HG02763 (cell line): ENCODE measurements around the gene PRRT3.
A peak's percentile ranks its signal among the peaks of the same experiment; 100 is the strongest.
"Not testable (repeated sequence)": the region's sequence is repeated elsewhere in the genome, so short reads cannot be mapped to it uniquely, and the experiment has no call there.

Experiments
- ATAC-seq: cut with Tn5 transposase; IDR thresholded peaks from one replicate; pipeline ENCODE4 v1.9.1; 2021; ENCODE audit warnings: mild to moderate bottlenecking, moderate library complexity; ENCODE audit not compliant: unreplicated experiment

The PRRT3 gene

GRCh38 chr3:9947025-9947995 is 4.9 kb downstream of the PRRT3 start:
- no peak for ATAC-seq

GRCh38 chr3:9946112-9947024 is 5.8 kb downstream of the PRRT3 start:
- ATAC-seq: no peak

GRCh38 chr3:9945358-9945757 is 6.8 kb downstream of the PRRT3 start:
- no peak for ATAC-seq

- no peak for ATAC-seq
Observed at GRCh38 chr3:9944271-9944670, 7.9 kb downstream of the PRRT3 start.

DNA sequence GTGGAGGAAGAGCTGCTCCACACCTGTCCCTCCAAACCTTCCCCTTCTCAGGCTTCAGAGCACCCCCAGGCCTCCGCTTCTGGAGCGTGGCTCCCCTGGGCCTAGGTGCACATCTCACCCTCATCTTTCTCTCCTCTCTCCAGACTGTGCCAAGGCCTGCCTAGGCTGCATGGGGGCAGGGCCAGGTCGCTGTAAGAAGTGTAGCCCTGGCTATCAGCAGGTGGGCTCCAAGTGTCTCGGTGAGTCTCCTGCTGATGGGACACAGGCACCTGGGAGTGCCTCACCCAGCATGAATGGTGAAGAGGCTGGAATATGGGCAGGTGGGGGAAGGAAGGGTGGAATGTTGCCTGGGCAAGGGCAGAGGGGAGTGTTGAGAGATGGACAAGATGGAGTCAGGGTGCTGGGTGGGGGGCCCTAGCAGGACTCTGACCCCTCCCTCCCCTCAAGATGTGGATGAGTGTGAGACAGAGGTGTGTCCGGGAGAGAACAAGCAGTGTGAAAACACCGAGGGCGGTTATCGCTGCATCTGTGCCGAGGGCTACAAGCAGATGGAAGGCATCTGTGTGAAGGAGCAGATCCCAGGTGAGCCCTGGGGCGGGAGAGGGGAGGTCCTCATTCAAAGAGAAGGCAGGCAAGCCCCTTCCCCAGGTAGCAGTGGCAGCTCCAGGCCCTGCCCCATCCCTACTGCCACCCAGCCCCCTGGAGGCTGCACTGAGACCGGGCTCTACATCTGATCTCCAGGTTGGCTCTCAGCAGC is 9.1 kb downstream of the PRRT3 start:
- ATAC-seq: no peak

GRCh38 chr3:9942164-9942563 is 10.0 kb downstream of the PRRT3 start:
- no peak for ATAC-seq

GRCh38 chr3:9940746-9941145 is 11.5 kb downstream of the PRRT3 start:
- no peak for ATAC-seq

GRCh38 chr3:9939906-9940305 is 12.3 kb downstream of the PRRT3 start:
- ATAC-seq: not testable (repeated sequence)

DNA sequence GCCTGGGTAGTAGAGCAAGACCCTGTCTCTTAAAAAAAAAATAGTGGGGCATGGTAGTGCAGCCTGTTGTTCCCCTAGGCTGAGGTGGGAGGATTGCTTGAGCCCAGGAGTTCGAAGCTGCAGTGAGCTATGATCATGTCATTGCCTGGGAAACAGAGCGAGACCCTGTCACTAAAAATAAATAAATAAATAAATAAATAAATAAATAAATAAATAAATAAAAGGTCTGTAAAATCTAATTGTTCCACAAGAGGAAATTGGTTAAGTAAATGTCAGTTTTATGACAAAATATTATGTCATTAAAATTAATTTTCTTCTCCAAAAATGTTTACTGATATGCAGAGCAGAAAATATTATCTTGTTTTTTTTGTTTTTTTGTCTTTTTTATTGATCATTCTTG is 13.2 kb downstream of the PRRT3 start:
- ATAC-seq: no peak

GRCh38 chr3:9937486-9938238 is 14.5 kb downstream of the PRRT3 start:
- no peak for ATAC-seq

DNA sequence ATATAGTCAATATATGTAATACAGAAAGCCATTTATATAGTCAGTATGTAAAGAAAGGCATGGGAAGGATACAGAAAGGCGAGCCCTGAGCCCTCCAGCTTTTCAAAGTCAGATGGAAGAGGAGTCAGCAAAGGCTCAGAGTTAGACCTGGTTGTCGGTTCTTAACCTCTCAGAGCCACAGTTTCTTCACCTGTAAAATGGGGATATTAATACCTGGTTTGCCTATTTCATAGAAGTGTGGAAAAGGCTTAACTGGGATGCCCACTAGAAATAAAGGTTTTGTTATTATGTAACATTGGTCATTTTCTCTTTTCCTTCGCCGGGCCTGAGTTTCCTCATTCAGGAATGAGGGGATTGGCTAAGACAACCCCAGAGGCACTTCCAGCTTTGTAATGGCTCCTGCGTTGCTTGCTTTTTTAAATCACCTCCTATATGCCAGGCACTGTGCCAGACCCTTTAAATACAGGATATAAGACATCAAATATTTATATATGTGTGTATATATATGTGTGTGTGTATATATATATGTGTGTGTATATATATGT is 16.2 kb downstream of the PRRT3 start:
- ATAC-seq: no peak

GRCh38 chr3:9934993-9935392 is 17.2 kb downstream of the PRRT3 start:
- ATAC-seq: no peak

GRCh38 chr3:9934235-9934621 is 18.0 kb downstream of the PRRT3 start:
- no peak for ATAC-seq

- peak; percentile 84 for ATAC-seq
Observed at GRCh38 chr3:9933561-9934234, 18.5 kb downstream of the PRRT3 start, which contains the start of gene CRELD1. TSS of gene CRELD1 (plus strand) at chr3:9933834. CDS start at chr3:9934439, 605 bp downstream.

- peak; percentile 65 for ATAC-seq
Observed at GRCh38 chr3:9932843-9933560, 19.2 kb downstream of the PRRT3 start.

GRCh38 chr3:9932535-9932842 is 19.7 kb downstream of the PRRT3 start:
- ATAC-seq: no peak

DNA sequence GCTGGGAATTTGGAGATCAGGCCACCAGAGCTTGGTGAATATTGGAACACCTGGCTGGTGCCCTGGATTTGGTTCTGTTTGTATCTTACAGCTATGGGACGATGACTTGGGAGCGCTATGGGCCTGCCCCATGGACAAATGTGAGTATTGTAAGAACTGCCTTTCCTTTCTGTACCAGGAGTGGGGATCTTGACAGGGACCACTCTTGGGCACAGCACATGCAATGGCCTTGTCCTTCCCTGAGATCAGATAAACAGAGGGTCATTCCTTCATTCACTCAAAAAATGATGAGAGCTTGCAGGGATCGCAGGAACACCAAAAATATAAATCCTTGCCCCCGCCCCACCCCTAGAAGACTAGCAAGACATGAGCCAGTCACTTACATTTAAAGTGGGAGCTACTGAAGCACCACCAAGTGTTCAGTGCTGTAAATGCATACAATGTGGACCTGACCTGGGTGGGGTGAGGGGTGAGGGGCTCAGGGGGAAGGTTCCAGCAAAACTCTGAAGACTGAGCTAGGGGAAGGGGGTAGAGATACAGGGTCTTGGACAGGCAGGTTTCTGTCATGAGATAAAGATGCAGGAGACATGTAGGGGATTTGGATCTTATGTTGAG is 21.3 kb downstream of the PRRT3 start:
- no peak for ATAC-seq

GRCh38 chr3:9928158-9928557 is 24.1 kb downstream of the PRRT3 start:
- no peak for ATAC-seq
